NCI-H510A treated with DMSO at 0.1 percent for 48 hours (cell line): ENCODE measurements around the gene DEXI.

Experiments used
- DNase-seq: peaks from one replicate; lab custom pipeline; 2025; lab: John Stamatoyannopoulos, UW

The DEXI gene

DNA sequence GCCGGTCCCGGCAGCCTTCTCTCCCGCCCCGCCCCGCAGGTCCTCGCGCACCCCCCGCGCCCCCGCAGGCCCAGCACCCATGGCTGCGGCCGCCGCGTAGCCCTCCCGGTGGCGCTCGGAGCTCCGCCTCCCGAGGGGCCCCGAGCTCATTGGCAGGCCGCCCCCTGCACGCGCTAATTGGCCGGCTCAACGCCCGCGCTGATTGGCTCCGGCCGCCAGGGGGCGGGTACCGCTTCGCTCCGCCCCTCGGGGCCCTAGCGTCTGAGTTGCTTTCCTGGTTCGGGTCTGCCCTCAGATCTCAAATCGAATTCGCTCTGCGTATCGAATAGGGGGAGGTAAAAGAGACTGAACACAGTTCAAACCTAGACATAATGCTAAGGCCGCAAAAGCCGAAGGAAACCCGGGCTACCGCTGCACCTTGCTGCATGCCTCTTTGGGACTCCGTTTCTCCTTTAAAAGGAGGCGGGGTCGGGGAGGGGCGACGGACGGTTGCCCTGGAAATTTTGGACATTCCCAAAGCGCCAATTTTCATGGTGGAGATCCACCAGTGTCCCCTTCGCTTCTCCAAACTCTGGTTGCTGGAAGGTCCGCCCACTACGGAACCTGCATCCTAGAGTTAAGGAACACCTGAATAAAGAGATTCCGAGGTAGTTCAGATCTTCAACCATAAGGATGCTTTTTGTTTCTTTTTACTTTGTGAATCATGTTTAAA, at the start of gene DEXI:
DEXI (minus strand) TSS at position 117 of the 712 bp plus-strand sequence. CDS start 463 bp downstream, outside the sequence.
- DNase-seq, result peak; percentile 81

DNA sequence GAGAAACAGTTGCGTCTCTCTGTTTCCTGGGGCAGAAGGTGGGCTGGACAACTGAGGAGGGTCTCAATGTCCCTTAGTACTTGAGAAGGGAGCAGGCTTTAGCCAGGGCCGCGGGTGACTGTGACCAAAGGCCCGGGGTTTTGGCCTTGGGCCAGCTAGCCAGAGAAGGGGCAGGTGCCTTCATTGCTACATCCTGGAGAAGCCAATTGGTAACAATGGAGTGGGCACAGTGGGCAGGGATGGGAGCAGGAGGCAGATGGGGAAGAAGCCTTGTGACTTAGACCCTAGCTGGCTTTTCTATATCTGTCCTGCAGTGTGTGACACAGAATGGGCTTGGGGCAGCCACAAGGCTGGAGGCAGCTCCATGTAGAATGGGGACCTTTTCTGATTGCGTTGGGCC, 48.1 kb upstream of the DEXI start:
- no peak for DNase-seq

GRCh38 chr16:10989559-10989958, 47.3 kb upstream of the DEXI start:
- DNase-seq, result no peak

GRCh38 chr16:10988879-10989278, 46.6 kb upstream of the DEXI start:
- DNase-seq, result no peak

DNA sequence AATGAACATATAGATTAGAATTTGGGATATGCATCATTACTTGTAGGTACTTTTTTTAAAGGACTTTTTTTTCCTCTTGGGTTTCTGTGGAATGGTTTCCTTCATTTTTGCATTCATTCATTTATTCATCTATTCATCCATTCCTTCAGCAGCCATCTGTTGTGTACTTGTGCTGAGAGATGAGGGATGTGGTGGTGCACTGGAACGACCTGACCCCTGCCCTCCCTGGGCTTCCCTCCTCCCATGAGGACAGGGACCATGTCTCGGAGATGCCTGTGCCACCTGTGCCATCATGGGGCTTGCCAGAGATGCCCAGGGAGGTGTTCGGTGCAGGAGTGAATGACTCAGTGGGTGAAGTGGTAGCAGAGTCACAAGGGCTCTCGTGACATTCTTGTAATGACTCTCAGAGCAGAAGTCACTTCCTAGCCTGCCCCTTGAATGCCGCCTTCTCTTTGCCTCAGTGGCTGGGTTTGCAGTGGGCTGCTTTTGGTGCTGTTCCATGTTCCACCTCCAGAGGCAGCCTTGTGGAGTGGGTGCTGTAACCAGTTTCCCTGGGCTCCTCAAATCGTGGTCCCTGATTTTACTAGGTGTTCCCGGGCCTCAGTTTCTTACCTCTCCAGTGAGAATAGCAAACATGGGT, 46.0 kb upstream of the DEXI start:
- DNase-seq, result peak; percentile 1

DNA sequence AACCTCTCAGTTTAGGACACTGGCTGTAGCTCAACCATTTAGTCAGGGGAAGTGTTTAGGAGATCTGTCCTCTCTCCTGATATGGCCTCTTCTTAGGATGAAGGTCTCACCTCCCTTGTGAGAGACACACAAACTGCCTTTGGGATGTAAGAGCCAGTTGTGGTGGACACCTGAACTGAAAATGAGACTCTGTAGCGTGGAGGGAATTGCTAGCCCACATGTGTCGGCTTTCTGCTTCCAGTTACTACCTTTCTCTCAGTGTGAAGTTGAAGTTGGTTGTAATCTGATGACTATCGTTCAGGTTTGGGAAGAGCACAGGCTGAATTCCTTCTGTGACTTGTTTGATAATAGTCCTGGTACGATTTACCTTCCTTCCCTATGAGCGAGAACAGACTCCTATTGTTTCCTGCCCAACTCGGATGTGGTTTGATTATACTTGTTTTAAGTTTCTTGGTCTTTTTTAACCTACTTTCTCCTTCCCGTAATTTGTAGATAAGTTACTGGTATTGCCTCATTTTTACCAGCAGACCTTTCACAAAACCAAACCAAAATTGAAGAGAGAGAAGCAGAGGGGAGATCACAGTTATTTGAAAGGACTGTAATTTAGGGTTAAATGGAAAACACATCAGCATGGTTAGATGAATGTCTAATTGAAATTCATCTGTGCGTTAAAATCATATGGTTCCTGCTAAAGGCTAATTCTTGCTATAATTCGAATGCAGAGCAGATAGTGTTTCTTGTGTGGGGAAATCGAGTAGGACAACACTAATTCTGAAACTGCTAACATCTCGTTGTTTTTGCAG, 45.3 kb upstream of the DEXI start:
- no peak for DNase-seq

GRCh38 chr16:10984509-10984908, 42.2 kb upstream of the DEXI start:
- no peak for DNase-seq

- peak; percentile 17 for DNase-seq
These were observed 40.9 kb upstream of the DEXI start for GRCh38 chr16:10983159-10983558.

DNA sequence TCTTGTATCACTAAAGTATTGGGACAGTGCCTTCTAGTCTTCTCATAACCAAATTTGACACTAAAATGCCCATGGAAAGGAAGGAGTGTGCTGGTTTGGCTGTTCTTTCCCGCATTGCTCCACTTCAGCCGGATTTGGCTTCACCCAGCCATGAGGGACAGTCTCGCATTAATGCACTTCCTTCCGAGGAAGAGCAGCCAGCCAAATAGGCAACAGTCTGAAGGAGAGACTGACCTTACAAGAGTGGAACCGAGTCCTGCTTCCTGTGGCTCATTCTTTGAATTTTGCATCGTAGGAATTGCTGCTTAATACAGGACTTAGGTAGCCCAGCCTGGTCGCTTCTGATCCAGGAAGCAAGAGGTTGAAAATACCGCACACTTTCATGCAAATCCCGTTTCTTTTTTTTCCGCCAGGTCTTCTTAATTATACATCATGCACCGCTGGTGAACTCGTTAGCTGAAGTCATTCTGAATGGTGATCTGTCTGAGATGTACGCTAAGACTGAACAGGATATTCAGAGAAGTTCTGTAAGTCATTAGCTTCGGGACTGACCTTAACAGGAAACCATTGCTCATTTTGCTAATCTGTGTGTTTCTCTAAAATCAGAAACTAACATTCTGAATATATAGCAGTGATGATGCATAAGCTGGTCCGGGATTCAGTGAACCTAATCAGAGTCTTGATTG, 40.3 kb upstream of the DEXI start:
- no peak for DNase-seq

GRCh38 chr16:10981697-10982216, 39.5 kb upstream of the DEXI start:
- no peak for DNase-seq

GRCh38 chr16:10980813-10981212, 38.5 kb upstream of the DEXI start:
- no peak for DNase-seq

DNA sequence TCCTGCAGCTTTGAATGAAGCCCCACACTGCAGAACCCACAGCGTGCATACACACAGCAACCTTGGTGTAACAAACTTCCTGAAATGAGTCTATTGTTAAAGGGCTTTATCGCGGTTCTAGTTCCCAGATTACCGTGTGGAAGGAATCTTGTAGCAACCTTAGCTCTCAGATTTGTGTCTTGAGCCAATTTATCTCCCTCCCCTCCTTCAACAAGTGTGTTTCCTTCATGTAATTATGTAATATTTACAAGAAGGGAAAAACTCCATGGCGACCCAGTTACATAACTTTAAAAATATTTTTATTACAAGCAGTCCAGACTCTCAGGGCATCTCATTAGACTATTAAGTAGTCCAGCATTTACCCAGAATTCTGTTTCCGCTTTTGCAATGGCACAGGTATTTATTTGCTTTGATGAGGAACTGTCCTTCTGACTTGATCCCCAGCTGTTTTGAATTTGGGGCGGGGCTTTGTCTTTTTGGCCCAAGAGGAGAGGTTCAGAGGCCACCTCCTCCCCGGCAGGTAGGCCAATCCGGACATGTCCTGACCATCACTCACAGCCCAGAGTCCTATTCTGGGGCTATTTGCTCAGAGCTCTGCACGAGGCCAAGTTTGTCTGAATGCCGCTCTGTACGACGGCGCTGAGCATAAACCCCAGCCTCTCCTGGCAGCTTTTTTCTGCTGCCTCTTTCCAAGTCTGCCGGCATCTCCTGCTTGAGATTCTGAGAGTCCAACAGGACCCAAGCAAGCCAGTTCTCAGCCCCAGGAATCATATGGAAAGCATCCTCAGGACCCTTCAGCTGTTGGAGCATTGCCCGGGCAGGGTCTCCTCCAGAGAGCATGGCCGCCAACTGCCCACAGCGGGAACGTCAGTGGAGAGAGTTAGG, 37.7 kb upstream of the DEXI start:
- DNase-seq, result no peak

- DNase-seq, result no peak
These were observed 36.7 kb upstream of the DEXI start for GRCh38 chr16:10978871-10979446.

DNA sequence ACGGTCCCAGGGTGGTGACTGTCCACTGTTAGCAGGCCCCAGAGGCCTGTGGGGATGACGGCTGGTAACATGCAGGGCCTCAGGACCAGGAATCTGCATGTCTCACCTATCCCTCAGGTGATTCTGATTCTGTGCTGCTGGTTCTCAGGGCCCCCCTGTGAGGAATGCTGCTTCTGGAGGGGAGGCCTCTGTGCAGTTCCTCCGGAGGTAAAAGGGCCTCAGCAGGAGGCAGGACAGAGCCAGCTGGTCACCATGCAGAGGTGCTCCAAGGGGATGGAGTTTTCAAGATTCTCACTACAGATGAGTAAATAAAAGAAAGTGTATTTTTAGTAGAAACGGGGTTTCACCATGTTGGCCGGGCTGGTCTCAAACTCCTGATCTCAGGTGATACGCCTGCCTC, 35.9 kb upstream of the DEXI start:
- no peak for DNase-seq

DNA sequence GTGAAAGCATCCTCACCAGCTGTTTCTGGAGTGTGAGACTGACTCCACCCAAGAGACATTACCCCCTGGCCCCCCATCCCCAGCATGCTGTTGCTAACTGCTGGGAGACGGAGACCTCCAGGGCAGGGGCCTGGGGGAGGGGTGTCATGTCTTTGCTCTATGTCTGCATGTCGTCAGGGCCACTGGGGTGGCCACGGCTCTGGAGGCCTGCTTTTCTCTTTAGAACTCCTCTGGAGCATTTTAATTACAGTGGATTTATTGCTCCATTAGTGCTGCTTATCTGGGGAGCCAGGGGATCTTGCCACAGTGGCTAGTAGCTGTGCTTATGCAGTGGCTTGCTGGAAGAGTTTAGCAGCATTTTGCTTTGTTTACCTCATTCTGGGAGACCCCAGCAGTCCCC, 34.4 kb upstream of the DEXI start:
- no peak for DNase-seq

DNA sequence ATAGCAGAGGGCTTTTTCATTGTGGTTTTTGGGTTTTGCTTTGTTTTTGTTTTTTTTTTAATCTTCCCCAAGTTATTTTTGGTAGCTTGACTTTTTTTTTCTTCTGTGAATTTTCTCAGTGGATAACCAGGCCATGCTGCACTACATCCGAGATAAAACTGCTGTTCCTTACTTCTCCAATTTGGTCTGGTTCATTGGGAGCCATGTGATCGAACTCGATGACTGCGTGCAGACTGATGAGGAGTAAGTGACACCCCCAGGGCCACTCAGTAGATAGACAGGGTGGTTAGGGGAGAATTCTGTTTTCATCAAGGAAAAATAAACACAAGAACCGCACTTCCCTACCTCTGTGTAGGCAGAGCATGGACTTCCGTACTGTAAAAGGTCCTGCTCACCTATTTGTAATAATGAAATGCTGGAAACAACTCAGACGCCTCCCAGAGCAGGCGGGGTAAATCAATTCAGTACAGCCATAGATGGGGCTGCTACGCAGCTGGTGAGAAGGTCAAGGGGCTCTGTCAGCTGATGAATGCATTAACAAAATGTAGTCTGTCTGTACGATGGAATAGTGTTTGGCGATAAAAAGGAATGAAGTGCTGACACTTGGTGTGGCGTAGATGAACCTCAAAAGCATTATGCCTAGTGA, 30.7 kb upstream of the DEXI start:
- no peak for DNase-seq

GRCh38 chr16:10972108-10972818, 30.0 kb upstream of the DEXI start:
- no peak for DNase-seq

DNA sequence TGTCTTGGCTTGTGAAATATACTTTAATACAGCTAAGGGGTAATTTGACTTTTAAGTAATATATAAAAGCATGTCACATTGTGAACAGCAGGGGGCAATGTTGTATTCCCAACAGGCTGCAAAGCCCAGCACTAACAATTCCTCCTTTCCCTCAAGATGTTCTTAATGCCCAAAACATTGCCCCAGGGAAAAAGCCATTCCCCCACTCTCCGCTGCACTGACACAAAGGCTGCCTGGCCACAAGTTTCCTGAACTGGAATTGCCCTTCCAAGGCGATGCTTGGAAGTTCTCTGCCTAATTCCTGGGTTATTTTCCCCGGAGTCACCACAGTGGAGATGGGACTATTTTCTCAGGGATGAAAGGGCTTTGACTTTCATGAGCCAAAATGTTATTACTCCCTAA, 29.3 kb upstream of the DEXI start:
- peak; percentile 63 for DNase-seq

- no peak for DNase-seq
These were observed 27.8 kb upstream of the DEXI start for GRCh38 chr16:10970065-10970464.

DNA sequence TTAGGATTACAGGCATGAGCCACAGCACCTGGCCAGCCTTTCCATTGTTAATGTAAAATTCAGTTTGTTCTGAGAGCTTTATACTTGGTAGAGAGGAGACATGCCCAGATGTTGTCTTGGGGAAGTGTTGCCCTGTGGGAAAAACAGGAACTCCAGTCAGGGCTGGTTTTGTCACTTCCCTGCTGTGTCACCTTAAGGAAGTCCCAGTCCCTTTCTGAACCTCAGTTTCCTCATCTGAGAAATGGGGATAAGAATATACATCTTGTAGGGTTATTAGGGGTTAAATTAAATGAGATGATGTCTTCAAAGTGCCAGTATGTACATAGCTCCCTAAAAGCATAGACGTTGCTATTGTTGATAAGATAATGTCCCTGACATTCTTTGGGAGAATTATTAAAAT, 27.3 kb upstream of the DEXI start:
- DNase-seq, result no peak
